HEK293 (cell line): ENCODE measurements around the gene TTLL7.

Experiments
- CTCF ChIA-PET: fragments of 350-600 bp; formaldehyde crosslinking; extraction: SDS; loops from one replicate; lab custom pipeline; 2021; ENCODE audit warnings: antibody characterized with exemption; lab: Yijun Ruan, JAX
- POLR2A ChIA-PET: fragments of 300-600 bp; formaldehyde crosslinking; extraction: SDS; loops from one replicate; lab custom pipeline; 2020; ENCODE audit warnings: antibody characterized with exemption, inconsistent platforms; lab: Yijun Ruan, JAX
- H3K27ac ChIP-seq: fragments of 200-500 bp; sonication (Bioruptor generic); 2 replicates; pipeline ENCODE4 v1.5.1; 2014; ENCODE audit warnings: low read depth, low read length, control low read depth, inconsistent platforms; ENCODE audit errors: extremely low read depth
- H3K36me3 ChIP-seq, 2 experiments: fragments of 200-500 bp in 1 of 2; sonication (Bioruptor generic) in 1 of 2; 1 replicate in 1 of 2; 2 replicates in 1 of 2; pipeline ENCODE4 v1.5.1; 2014 to 2017; ENCODE audit warnings: inconsistent platforms in 2 of 2, low read length in 2 of 2; ENCODE audit not compliant: control insufficient read depth in 2 of 2, insufficient read depth in 1 of 2
- H3K4me1 ChIP-seq: fragments of 200-500 bp; sonication (Bioruptor generic); 2 replicates; pipeline ENCODE4 v1.5.1; 2014; ENCODE audit warnings: mild to moderate bottlenecking, low read length, inconsistent platforms; ENCODE audit not compliant: control insufficient read depth, insufficient read depth
- H3K4me3 ChIP-seq: 2 replicates; pipeline ENCODE4 v1.5.1; 2011; ENCODE audit warnings: low read depth, mild to moderate bottlenecking, control low read depth, low read length, moderate library complexity
- H3K9me3 ChIP-seq: fragments of 200-500 bp; sonication (Bioruptor generic); 2 replicates; pipeline ENCODE4 v1.5.1; 2014; ENCODE audit warnings: low read depth, low read length, inconsistent platforms; ENCODE audit not compliant: control insufficient read depth, insufficient read depth
- GLIS2 ChIP-seq: fragments of 450-650 bp; formaldehyde crosslinking; IDR thresholded peaks from 2 replicates; pipeline ENCODE4 v1.5.1; 2016; ENCODE audit warnings: missing biosample characterization, missing genetic modification characterization
- HOXD13 ChIP-seq: sonication (generic); formaldehyde crosslinking; IDR thresholded peaks from 2 replicates; pipeline ENCODE4 v1.8.0; 2022; ENCODE audit warnings: missing genetic modification reagents, borderline replicate concordance
- SP3 ChIP-seq: fragments of 450-650 bp; formaldehyde crosslinking; IDR thresholded peaks from 2 replicates; pipeline ENCODE4 v1.5.1; 2016; ENCODE audit warnings: missing biosample characterization, missing genetic modification characterization
- ZBTB17 ChIP-seq: fragments of 450-650 bp; formaldehyde crosslinking; IDR thresholded peaks from 2 replicates; pipeline ENCODE4 v1.5.1; 2016; ENCODE audit warnings: missing biosample characterization, missing genetic modification characterization
- ZIC2 ChIP-seq: fragments of 450-650 bp; formaldehyde crosslinking; IDR thresholded peaks from 2 replicates; pipeline ENCODE4 v1.5.1; 2016; ENCODE audit warnings: missing biosample characterization, missing genetic modification characterization
- ZNF140 ChIP-seq: fragments of 450-650 bp; formaldehyde crosslinking; IDR thresholded peaks from 2 replicates; pipeline ENCODE4 v1.5.1; 2016; ENCODE audit warnings: missing biosample characterization, missing genetic modification characterization
- ZNF214 ChIP-seq: fragments of 450-650 bp; formaldehyde crosslinking; IDR thresholded peaks from 2 replicates; pipeline ENCODE4 v1.5.1; 2017; ENCODE audit warnings: missing biosample characterization, mild to moderate bottlenecking, missing genetic modification characterization, borderline replicate concordance
- ZNF292 ChIP-seq: fragments of 450-650 bp; formaldehyde crosslinking; IDR thresholded peaks from 2 replicates; pipeline ENCODE4 v1.5.1; 2016; ENCODE audit warnings: low read depth, missing biosample characterization, missing genetic modification characterization, borderline replicate concordance
- ZNF391 ChIP-seq: fragments of 450-650 bp; formaldehyde crosslinking; IDR thresholded peaks from 2 replicates; pipeline ENCODE4 v1.5.1; 2016; ENCODE audit warnings: low read depth, missing biosample characterization, missing genetic modification characterization, borderline replicate concordance
- ZNF530 ChIP-seq: fragments of 450-650 bp; formaldehyde crosslinking; IDR thresholded peaks from 2 replicates; pipeline ENCODE4 v1.5.1; 2016; ENCODE audit warnings: low read depth, missing biosample characterization, missing genetic modification characterization
- ZNF549 ChIP-seq: fragments of 450-650 bp; IDR thresholded peaks from 2 replicates; pipeline ENCODE4 v1.5.1; 2018; ENCODE audit warnings: missing biosample characterization, missing genetic modification characterization, mild to moderate bottlenecking, inconsistent platforms, moderate library complexity
- ZNF558 ChIP-seq: fragments of 450-650 bp; formaldehyde crosslinking; IDR thresholded peaks from 2 replicates; pipeline ENCODE4 v1.5.1; 2016; ENCODE audit warnings: missing biosample characterization, missing genetic modification characterization
- ZNF596 ChIP-seq: fragments of 450-650 bp; IDR thresholded peaks from 2 replicates; pipeline ENCODE4 v1.5.0; 2018; ENCODE audit warnings: missing biosample characterization, mild to moderate bottlenecking, missing genetic modification characterization, moderate library complexity
- ZNF623 ChIP-seq: fragments of 450-650 bp; formaldehyde crosslinking; IDR thresholded peaks from 2 replicates; pipeline ENCODE4 v1.5.1; 2016; ENCODE audit warnings: missing biosample characterization, missing genetic modification characterization
- ZNF660 ChIP-seq: fragments of 450-650 bp; IDR thresholded peaks from 2 replicates; pipeline ENCODE4 v1.5.1; 2018; ENCODE audit warnings: missing biosample characterization, mild to moderate bottlenecking, missing genetic modification characterization
- TF ChIP-seq, protein P1 (sequence below): fragments of 450-650 bp; formaldehyde crosslinking; IDR thresholded peaks from 2 replicates; pipeline ENCODE4 v1.5.1; 2016; ENCODE audit warnings: missing biosample characterization, missing genetic modification characterization, borderline replicate concordance
- TF ChIP-seq, protein P2 (sequence below): fragments of 450-650 bp; formaldehyde crosslinking; IDR thresholded peaks from 2 replicates; pipeline ENCODE4 v1.5.1; 2016; ENCODE audit warnings: missing biosample characterization, missing genetic modification characterization
- TF ChIP-seq, protein P3 (sequence below): fragments of 450-650 bp; formaldehyde crosslinking; IDR thresholded peaks from 2 replicates; pipeline ENCODE4 v1.5.1; 2016; ENCODE audit warnings: missing biosample characterization, missing genetic modification characterization
- TF ChIP-seq, protein P4 (sequence below): fragments of 450-650 bp; formaldehyde crosslinking; IDR thresholded peaks from 2 replicates; pipeline ENCODE4 v1.5.1; 2016; ENCODE audit warnings: missing biosample characterization, missing genetic modification characterization
- TF ChIP-seq, protein P5 (sequence below): fragments of 450-650 bp; formaldehyde crosslinking; IDR thresholded peaks from 2 replicates; pipeline ENCODE4 v1.5.1; 2017; ENCODE audit warnings: missing biosample characterization, missing genetic modification characterization

The TTLL7 gene

DNA sequence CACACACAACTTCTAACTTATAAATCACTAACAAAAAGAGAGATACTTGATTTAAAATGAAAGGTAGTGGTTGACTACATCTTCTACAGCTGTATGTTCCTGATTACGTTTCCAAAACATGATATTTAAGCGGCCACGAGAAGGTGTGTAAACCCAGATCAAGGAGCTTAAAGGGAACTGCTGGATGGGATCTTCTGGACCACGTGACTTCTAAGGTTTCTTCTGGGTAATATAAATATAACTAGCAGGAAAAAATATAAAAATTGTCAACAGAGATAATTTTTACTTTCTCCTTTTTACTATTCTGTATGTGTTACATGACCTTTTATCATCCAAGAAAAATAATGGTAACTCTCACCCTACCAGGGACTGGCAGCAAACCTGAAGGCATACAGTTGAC lies 66.2 kb downstream of the TTLL7 start:
- TF ChIP-seq ZBTB17 (tag by site-specific recombination): no peak
- TF ChIP-seq SP3: no peak
- TF ChIP-seq, protein P1, sequence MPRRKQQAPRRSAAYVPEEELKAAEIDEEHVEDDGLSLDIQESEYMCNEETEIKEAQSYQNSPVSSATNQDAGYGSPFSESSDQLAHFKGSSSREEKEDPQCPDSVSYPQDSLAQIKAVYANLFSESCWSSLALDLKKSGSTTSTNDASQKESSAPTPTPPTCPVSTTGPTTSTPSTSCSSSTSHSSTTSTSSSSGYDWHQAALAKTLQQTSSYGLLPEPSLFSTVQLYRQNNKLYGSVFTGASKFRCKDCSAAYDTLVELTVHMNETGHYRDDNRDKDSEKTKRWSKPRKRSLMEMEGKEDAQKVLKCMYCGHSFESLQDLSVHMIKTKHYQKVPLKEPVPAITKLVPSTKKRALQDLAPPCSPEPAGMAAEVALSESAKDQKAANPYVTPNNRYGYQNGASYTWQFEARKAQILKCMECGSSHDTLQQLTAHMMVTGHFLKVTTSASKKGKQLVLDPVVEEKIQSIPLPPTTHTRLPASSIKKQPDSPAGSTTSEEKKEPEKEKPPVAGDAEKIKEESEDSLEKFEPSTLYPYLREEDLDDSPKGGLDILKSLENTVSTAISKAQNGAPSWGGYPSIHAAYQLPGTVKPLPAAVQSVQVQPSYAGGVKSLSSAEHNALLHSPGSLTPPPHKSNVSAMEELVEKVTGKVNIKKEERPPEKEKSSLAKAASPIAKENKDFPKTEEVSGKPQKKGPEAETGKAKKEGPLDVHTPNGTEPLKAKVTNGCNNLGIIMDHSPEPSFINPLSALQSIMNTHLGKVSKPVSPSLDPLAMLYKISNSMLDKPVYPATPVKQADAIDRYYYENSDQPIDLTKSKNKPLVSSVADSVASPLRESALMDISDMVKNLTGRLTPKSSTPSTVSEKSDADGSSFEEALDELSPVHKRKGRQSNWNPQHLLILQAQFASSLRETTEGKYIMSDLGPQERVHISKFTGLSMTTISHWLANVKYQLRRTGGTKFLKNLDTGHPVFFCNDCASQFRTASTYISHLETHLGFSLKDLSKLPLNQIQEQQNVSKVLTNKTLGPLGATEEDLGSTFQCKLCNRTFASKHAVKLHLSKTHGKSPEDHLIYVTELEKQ (tag by site-specific recombination): no peak
- TF ChIP-seq, protein P2, sequence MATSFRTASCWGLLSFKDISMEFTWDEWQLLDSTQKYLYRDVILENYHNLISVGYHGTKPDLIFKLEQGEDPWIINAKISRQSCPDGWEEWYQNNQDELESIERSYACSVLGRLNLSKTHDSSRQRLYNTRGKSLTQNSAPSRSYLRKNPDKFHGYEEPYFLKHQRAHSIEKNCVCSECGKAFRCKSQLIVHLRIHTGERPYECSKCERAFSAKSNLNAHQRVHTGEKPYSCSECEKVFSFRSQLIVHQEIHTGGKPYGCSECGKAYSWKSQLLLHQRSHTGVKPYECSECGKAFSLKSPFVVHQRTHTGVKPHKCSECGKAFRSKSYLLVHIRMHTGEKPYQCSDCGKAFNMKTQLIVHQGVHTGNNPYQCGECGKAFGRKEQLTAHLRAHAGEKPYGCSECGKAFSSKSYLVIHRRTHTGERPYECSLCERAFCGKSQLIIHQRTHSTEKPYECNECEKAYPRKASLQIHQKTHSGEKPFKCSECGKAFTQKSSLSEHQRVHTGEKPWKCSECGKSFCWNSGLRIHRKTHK (tag by site-specific recombination): no peak
- TF ChIP-seq GLIS2 (tag by site-specific recombination): no peak
- no peak for TF ChIP-seq ZNF549
- TF ChIP-seq ZNF140 (tag by site-specific recombination): no peak
- no peak for TF ChIP-seq ZNF623 (tag by site-specific recombination)
- TF ChIP-seq, protein P3, sequence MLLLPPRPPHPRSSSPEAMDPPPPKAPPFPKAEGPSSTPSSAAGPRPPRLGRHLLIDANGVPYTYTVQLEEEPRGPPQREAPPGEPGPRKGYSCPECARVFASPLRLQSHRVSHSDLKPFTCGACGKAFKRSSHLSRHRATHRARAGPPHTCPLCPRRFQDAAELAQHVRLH (tag by site-specific recombination): no peak
- no peak for TF ChIP-seq ZNF391
- no peak for TF ChIP-seq ZNF558 (tag by site-specific recombination)
- TF ChIP-seq, all 188 proteins: peak for 0
- Histone ChIP-seq H3K27ac (no peak overlapping the region), H3K9me3 (no peaks in the 10 kb centered on the region), H3K4me3 (no peak overlapping the region), H3K36me3 (peaks cover 0 to 4% of the 10 kb centered on the region in 2 experiments; a peak in 1 of 3 replicates), H3K4me1 (no peaks in the 10 kb centered on the region)
- ChIA-PET CTCF (interaction anchor here (0.9 to 6.4 kb wide), 7 partner anchors 29 to 839 kb away, joined by 4 to 55 read pairs (median 5); no protein-coding TSS in a partner anchor), POLR2A (interaction anchor here (0.8 kb wide), 1 partner anchor 66 kb away, joined by 3 read pairs; the partner anchor contains the start of gene TTLL7)

DNA sequence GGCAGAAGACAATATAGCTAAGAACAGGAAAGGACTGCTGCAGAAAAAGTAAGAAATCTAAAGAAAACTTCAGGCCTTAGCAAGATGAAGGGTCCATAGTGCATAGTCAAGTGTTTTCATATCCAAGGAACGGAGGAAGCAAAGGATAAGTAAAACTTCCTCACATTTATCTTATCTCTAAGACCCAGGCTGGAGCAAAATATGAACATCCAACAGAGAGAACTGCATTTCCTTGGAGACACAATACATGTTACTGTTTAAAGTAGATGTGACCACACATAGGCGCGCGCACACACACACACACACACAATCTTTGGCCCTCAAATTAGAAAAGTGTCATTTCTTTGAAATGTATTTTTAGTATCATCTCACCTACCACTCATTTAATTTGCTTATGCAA lies 66.7 kb downstream of the TTLL7 start:
- ChIA-PET CTCF (interaction anchor here (0.5 to 6.4 kb wide), 19 partner anchors 10 to 956 kb away, joined by 3 to 55 read pairs (median 3); no protein-coding TSS in a partner anchor), POLR2A (interaction anchor here (0.8 kb wide), 1 partner anchor 66 kb away, joined by 3 read pairs; the partner anchor contains the start of gene TTLL7)
- Histone ChIP-seq H3K9me3 (no peaks in the 10 kb centered on the region), H3K4me3 (no peak overlapping the region), H3K36me3 (peaks cover 0 to under 1% of the 10 kb centered on the region in 2 experiments; a peak in 1 of 3 replicates), H3K27ac (no peak overlapping the region), H3K4me1 (no peaks in the 10 kb centered on the region)
- TF ChIP-seq, protein P4, sequence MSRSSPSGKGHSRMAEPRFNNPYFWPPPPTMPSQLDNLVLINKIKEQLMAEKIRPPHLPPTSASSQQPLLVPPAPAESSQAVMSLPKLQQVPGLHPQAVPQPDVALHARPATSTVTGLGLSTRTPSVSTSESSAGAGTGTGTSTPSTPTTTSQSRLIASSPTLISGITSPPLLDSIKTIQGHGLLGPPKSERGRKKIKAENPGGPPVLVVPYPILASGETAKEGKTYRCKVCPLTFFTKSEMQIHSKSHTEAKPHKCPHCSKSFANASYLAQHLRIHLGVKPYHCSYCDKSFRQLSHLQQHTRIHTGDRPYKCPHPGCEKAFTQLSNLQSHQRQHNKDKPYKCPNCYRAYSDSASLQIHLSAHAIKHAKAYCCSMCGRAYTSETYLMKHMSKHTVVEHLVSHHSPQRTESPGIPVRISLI (tag by site-specific recombination): no peak
- no peak for TF ChIP-seq ZNF530
- TF ChIP-seq, protein P3 (tag by site-specific recombination): no peak
- no peak for TF ChIP-seq HOXD13
- no peak for TF ChIP-seq ZNF623 (tag by site-specific recombination)
- TF ChIP-seq ZIC2: no peak
- TF ChIP-seq ZNF596: no peak
- TF ChIP-seq, protein P5, sequence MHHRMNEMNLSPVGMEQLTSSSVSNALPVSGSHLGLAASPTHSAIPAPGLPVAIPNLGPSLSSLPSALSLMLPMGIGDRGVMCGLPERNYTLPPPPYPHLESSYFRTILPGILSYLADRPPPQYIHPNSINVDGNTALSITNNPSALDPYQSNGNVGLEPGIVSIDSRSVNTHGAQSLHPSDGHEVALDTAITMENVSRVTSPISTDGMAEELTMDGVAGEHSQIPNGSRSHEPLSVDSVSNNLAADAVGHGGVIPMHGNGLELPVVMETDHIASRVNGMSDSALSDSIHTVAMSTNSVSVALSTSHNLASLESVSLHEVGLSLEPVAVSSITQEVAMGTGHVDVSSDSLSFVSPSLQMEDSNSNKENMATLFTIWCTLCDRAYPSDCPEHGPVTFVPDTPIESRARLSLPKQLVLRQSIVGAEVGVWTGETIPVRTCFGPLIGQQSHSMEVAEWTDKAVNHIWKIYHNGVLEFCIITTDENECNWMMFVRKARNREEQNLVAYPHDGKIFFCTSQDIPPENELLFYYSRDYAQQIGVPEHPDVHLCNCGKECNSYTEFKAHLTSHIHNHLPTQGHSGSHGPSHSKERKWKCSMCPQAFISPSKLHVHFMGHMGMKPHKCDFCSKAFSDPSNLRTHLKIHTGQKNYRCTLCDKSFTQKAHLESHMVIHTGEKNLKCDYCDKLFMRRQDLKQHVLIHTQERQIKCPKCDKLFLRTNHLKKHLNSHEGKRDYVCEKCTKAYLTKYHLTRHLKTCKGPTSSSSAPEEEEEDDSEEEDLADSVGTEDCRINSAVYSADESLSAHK (tag by site-specific recombination): no peak
- no peak for TF ChIP-seq GLIS2 (tag by site-specific recombination)
- TF ChIP-seq ZNF292 (tag by site-specific recombination): no peak
- TF ChIP-seq ZNF660 (tag by site-specific recombination): no peak
- no peak for TF ChIP-seq ZNF214 (tag by site-specific recombination)
